HG02970 (cell line): ENCODE data around the gene EHMT1.
A peak's percentile ranks its signal among the peaks of the same experiment; 100 is the strongest.

ENCODE experiments used
- ATAC-seq: cut with Tn5 transposase; IDR thresholded peaks from one replicate; pipeline ENCODE4 v1.9.1; 2021; ENCODE audit warnings: mild to moderate bottlenecking, moderate library complexity, moderate number of reproducible peaks; ENCODE audit not compliant: unreplicated experiment, low FRiP score

Gene EHMT1

DNA sequence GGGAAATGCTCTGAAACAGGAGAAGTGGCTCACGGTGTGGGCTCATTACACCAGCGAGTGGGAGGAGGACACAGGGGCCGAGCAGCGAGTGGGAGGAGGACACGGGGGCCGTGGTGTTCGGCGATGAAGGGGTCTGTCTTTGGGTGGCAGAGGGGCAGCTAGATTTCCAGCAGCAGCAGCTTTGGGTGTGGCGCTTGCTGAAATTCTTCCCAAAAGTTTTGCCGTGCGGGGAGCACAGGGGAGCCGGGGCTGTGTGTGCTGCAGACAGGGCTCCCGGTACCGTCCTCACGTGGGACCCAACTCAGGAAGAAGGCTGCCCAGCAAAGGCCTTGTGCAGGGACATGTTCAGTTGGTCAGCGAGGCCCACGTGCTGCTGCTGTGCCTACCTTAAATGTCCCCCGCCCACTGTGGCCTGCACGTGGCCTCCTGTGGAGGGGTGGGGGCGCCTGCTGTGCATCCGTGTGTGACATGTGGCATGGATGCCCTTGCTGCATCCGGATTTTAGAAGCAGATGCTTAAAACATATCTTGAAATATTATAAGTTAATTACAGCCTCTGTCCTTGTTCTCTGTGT, 134.5 kb downstream of the EHMT1 start:
- ATAC-seq = no peak

DNA sequence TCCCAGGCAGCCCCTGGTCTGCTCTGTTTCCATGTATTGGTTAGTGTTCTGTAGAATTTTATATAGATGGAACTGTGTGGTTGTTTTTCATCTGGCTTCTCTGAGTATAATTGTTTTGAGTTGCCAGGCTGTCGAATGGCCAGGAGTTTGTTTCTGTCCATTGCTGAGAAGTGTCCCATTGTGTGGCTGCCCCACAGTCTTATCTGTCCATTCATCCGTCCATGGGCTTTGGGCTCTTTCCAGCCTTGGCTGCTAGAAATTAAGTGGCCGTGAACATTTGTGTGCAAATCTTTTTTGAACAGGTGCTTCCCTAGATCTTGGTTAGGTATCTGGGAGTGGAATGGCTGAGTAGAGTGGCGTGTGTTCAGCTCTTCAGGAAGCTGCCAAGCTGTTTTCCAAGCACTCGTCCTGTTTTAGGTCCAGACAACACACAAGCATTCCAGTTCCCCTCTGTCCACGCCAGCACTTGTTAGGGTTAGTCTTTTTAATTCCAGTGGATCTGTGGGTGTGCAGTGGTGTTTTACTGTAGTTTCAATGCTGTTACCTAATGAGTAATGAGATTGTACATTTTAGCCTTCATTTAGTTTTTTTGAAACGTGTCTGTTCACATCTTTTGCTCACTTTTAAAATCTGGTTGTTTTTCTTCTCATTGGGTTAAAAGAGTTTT, 136.6 kb downstream of the EHMT1 start:
- no peak for ATAC-seq

DNA sequence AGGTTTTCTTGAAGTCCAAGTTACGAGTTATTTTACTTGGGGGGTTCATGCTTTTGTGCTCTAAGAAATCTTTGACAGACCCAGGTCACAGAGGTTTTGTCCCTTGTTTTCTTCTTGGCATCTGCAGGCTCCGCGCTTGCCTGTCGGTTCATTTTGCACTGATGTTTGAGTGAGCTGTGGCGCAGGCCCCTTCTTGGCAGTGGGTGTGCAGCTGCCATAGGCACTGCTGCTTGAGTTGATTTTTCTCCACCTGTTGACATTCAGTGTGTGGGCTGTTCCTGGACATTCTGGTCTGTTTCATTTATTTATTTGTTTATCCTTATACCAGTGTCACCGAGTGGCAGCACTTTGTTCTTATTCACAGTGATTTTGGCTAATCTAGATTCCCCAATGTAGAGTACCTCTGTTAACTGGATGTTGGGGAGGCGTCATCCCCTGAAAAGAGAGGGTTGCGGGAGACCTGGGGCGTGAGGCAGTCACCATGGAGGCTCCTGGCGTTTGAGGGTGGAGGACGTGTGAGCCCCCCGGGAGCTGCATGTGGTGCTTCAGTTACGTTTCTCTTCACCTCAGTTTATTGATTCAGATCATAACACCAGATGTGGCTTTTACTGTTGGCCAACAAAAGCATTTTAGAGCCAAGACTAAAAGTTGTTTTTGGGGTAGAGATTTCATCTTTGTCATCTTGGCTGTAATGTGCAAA, 137.4 kb downstream of the EHMT1 start:
- ATAC-seq = no peak

DNA sequence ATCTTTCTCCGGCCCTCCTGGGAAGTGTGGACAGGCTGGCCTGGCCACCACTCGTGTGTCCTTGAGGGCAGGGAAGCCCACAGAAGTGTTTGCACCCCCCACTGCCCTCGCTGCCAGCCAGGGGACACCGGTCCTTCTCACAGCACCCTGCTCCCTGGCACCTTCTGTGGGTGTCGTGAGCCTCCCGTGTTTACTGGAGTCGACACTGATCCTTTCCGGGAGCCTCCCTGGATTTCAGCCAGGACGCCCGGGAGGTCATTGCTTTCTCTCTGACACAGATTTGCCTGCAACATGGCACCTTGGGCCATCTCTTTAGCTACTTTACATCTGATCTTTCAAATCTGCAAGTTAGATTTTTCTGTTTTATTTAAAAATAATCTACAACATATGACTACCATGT, 138.3 kb downstream of the EHMT1 start:
- no peak for ATAC-seq

DNA sequence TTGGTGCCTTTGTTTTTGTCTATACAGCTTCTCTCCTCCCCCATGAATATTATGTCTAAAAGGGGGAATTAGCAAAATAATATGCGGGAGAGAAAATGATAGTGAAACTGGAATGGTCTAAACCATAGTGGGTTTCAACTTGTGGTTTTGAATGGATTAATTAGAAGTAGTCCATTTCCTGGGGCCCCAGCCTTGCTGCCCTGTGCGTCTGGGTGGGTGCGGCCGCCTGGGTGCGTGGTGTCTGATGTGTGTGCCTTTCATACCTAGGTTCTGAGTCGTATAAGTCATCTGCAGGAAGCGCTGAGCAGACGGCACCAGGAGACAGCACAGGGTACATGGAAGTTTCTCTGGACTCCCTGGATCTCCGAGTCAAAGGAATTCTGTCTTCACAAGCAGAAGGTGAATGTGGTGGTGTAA, 138.8 kb downstream of the EHMT1 start:
- no peak for ATAC-seq

DNA sequence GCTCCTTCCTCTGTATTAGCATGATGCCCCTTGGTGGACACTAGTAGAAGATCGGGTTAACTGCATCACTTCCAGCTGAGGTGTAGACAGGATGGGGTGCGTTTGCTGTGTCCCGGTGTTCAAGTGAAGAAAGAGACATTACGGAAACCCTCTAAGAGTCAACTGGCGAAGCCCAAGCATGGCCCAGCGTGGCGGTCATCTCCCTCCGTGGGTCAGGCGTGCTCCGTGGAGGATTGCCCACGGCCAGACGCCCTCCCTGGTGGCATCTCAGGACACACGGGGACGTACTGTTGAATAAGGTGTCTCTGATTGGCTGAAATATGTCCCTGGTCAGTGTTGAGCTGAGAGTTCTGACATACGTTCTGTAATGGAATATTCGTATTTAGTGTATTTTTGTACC, 139.3 kb downstream of the EHMT1 start:
- no peak for ATAC-seq

DNA sequence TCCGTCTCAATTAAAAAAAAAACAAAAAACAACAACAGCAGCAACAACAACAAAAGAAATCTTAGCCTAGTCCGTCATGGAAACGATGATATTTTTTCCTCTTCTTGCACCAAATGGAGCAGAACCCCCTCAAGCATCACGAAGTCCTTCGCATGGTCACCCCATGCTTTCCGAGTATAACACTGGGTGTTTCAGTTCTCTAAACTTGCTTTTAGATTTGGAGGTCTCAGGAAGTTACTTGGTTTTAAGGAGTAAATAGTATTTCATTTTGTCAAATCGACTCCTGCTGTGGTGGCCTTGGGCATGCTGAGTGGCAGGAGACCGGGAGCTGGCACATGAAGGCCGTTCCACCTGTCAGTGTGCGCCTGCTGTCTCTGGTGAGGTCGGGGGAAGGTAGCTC, 140.3 kb downstream of the EHMT1 start:
- ATAC-seq = no peak

DNA sequence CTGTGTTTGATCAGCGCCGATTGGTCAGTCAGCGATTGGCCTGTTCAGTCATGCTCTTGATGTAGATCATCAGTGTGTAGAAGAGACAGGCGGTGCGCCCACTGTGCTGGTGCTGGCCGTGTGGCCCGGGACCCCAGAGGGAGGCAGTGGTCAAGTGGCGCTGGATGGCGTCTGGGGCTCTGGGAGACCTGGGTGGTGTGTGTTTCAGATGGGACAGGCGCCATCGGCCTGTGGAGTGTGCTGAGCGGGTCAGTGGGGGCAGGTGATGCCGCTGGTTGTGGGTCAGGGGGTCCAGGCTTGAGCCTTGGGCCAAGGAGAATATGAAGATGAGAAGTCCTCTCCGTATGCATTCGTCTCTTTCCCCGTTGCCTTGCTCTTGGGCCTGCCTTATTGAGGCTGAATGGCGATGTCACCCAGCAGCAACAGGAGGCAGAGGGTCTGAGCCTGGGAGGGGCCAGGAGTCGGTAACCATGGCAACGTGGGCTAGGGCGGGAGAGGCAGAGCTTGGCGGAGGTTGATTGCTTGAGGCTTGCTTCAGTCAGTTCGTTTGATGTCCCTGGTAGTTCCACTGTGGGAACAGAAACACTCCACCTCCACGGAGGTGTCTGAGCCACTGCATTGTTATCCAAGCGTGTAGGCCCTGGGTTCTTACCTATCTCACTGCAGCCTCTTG, 141.0 kb downstream of the EHMT1 start:
- no peak for ATAC-seq

DNA sequence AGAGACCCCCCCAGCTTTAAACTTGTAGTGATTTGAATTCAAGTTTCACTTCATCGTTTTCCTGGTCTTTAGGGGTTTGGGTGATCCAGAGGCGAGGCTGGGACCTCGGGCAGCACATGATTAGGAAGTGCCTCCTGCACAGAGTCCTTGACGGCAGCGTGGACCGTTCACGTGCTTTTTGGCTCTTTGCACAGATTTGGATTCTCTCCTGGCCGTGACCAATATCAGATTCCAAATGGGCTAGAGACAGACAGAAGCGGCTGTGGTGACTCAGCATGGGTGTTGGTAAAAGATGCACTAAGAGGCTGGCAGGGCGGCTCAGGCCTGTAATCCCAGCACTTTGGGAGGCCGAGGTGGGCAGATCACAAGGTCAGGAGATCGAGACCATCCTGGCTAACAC, 141.6 kb downstream of the EHMT1 start:
- no peak for ATAC-seq

DNA sequence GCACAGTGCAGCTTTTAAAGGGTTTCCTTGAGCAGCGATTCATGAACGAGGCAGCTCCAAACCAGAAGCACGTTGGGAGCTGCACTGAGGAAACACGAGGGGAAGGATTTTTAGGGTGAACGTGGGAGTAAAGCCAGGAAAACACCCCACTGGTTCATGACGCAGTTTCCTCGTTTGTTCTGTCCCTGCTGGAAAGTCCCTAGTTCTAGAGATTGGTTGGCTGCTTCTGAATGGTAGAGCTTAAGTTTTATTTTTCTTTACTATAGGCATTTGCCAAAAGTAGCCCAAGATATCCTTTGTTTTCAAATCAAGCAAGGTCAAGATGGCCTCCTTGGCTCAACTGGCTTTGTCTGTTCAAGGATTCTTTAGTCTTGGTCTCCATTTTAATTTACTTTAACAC, 142.2 kb downstream of the EHMT1 start:
- no peak for ATAC-seq

DNA sequence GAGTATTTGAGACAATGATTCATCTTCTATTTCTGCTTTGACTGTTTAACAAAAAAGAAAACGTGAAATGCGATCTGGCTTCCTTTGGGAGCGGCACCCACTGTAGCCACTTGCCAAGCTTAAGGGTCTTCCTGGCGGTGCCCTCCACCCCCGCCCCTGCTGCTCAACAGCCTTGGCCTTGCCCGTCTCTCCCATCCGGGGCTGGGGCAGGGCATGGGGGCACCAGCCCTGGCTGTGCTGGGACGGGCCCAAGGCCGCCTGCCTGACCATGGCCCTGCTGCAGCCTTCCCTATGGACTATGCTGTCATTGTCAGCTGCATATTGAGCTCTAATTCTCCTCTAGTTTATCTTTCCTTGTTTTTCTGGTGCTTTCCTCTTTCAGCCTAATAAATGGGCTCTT, 143.0 kb downstream of the EHMT1 start:
- ATAC-seq = no peak

DNA sequence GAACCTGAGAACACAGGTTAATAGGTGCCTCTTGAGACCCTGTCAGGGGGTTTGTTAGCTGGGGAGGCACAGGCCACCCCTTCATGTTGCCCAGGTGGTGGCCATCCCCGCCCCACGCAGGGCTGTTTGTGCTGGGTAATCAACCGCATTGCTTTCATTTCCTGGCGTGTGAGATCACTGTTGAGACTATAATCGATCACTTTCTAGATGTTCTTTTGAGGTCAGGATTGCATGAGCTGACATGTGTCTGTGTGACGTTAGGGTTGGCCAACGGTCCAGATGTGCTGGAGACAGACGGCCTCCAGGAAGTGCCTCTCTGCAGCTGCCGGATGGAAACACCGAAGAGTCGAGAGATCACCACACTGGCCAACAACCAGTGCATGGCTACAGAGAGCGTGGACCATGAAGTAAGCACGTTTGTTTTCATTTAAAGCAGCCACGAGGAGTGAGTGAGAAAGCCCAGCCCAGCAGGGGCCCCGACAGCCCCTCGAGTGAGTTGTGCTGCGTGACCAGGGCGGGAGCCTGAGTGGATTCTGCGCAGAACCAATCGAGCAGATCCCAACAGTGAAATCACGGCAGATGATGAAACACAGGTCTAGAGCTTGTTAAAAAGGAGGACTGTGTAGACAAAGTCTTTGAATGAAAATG, 143.7 kb downstream of the EHMT1 start:
- ATAC-seq = peak; percentile 50

DNA sequence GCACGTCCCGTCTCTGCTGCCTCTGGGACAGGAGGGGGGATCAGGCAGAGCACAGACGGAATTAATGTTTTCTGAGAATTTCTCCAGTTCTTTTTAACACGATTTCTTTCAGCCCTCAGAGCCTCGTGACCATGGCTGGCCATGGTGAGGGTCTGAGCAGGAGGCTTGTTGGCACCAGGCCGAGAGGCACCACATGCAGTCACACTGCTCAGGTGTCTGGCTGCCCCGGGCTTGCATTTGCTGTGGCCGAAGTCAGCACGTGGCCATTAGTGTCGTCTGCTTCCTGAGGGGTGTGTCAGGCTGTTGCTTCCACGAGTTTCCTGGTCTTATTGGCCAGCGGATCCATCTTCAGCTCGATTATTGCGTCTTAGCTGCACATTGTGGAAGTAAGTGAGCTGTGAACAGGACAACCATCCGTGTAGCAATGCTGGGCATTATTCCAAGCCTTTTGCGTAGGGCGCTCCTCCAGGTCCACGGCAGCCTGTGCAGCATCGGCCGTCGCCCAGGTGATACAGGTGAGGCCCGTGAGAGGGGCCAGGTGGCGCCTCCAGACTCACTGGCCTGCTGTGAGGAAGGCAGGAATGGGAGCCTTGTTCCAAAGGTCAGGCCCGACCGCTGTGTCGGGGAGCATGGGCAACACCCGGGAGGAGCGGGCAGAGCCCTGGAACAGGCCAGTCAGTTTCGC, 144.6 kb downstream of the EHMT1 start:
- no peak for ATAC-seq

DNA sequence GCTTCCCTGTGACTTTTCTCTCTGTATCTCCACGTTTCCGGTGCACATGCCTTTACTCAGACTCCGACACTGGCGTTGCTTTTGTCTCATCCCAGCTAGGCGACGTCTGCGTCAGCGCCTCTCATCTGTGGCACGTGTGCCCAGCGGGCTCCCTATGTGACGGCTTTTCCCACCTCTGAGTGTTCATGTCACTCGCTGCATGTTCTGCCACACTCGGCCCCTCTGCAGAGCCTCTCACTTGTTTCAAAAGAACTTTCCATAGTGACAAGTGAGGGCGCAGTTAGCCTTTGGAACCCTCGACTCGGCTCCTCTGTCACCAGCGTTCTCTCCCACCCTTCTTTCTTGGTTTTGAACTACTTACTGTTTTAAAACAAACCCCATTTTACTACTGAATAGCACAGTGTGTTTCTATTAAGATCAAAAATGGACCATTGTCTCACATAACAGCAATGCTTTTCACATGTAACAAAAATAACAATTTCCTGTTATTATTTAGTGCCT, 145.4 kb downstream of the EHMT1 start:
- no peak for ATAC-seq

DNA sequence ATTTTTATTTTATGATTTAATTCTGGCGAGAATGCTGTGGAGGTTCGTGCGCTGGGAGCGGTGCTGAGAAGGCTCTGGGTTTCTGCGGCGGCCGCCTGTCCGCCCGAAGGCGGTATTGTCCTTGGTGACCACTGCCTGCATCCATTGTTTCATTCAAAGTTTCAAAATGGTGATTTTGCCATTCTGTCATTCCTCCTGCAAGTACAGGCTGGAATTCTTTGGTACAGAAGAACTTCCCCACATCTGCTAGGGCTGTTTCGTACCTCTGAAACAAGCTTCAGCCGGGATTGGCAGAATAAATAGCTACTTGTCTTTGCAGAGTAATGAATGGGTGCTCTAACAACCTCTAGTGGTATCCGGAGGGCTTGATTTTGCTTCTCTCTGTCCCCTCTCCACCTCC, 146.2 kb downstream of the EHMT1 start:
- no peak for ATAC-seq

DNA sequence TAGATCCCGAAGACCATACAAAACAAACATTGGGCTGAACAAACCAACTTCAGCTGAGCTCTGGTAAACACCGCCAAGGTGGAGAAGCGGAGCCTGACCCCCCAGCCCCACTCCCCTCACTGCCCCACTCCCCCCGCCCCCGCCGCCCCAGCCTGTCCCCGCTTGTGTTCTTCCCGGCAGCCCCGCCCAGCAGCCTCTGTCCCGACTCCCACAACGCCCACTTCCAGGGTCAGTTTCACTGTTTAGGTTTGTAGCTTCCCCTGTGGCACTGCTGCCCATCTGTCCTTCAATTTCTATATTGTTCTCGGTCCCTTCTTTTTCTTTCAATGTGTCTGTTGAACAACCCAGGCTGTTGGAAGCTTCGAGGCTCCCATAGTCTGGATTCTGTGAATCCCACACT, 146.7 kb downstream of the EHMT1 start:
- ATAC-seq = no peak

DNA sequence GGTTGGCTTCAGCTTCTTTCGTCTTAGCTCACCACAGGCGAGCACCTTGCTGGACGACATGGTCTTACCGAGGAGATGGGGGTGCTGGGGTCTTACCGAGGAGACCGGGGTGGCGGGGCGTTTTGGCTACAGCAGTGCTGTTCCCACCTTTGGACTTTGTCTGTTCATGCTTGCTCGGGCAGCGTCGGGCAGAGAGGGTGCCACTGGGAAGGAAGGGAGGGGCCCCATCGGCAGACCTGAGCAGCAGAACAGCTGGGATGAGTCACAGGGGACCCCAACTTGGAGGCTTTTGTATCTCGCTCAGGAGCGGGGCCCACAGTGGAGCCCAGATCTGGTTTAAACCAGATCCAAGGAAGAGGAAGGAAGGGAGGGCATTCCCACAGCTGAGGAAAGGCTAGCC, 152.8 kb downstream of the EHMT1 start:
- no peak for ATAC-seq

DNA sequence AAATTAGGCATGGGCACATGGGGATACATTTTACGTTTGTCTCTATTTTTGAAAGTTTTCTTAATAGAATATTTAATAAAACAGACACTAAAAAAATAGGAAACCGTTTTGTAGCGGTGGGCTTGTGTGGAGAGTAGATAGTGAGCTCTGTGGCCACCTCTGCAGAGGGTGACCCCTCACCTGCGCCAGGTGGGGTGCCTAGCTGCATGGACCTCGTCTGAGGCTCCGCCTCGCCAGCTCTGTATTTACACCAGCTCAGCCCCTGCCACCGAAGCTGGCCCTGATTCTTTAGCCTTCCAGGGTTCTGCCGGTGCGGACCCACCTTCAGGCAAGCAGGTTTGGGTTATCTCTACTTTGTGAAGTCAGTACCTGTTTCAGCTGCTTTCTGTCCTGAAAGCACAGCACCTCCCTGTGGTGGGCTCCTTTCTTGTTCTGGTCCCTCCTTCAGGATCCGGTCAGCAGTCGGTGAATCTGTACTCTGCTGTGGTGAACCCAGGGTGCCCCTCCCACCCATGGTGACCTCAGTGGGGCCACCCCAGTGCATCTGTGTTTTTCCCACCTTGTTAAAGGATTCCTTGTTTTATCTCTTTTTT, 153.6 kb downstream of the EHMT1 start:
- no peak for ATAC-seq

DNA sequence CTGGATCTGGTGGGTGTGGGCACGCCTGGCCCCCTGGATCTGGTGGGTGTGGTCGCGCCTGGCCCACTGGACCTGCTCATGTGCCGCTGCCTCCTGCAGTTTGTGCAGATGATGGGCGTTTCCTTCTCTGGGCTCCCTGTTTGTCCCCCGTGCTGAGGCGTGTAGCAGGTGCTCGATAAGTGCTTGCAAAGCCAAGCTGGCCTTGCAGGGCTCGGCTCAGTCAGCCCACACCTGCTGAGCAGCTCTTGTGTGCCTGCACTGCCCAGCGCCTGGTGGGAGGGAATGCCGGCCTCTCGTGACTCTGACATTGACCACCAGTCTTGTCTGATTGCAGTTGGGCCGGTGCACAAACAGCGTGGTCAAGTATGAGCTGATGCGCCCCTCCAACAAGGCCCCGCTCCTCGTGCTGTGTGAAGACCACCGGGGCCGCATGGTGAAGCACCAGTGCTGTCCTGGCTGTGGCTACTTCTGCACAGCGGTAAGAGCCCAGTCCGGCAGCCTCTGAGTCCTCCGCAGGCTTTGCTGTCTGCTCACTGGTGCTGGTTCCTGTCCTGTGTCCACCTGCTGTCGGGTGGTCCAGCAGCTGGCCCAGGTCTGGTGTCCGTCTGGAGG, 156.1 kb downstream of the EHMT1 start:
- ATAC-seq = no peak
